Activated naive CD4-positive, alpha-beta T cell treated with anti-CD3 and anti-CD28 coated beads, Interleukin-2, amount 50 U/mL, for 24 hours (primary cell): ENCODE measurements around the gene KRTAP5-11.
"Not testable (repeated sequence)": the region's sequence is repeated elsewhere in the genome, so short reads cannot be mapped to it uniquely, and the experiment has no call there.

Source experiments
- H3K27ac Mint-ChIP-seq: one replicate; pipeline ENCODE4 v1.8.0; 2021; ENCODE audit warnings: mild to moderate bottlenecking, mixed read lengths
- H3K27me3 Mint-ChIP-seq: one replicate; pipeline ENCODE4 v1.8.0; 2021; ENCODE audit warnings: mixed read lengths
- H3K36me3 Mint-ChIP-seq: one replicate; pipeline ENCODE4 v1.8.0; 2021; ENCODE audit warnings: mixed read lengths
- H3K4me1 Mint-ChIP-seq: one replicate; pipeline ENCODE4 v1.8.0; 2021; ENCODE audit warnings: mixed read lengths
- H3K4me3 Mint-ChIP-seq: one replicate; pipeline ENCODE4 v1.8.0; 2021; ENCODE audit warnings: mild to moderate bottlenecking, mixed read lengths
- H3K9me3 Mint-ChIP-seq: one replicate; pipeline ENCODE4 v1.8.0; 2021; ENCODE audit warnings: mixed read lengths

KRTAP5-11 gene

GRCh38 chr11:71589546-71589920 is 6.9 kb upstream of the KRTAP5-11 start:
- H3K36me3 Mint-ChIP-seq, H3K4me3 Mint-ChIP-seq, H3K9me3 Mint-ChIP-seq, H3K4me1 Mint-ChIP-seq, H3K27me3 Mint-ChIP-seq, H3K27ac Mint-ChIP-seq: not testable (repeated sequence)

DNA sequence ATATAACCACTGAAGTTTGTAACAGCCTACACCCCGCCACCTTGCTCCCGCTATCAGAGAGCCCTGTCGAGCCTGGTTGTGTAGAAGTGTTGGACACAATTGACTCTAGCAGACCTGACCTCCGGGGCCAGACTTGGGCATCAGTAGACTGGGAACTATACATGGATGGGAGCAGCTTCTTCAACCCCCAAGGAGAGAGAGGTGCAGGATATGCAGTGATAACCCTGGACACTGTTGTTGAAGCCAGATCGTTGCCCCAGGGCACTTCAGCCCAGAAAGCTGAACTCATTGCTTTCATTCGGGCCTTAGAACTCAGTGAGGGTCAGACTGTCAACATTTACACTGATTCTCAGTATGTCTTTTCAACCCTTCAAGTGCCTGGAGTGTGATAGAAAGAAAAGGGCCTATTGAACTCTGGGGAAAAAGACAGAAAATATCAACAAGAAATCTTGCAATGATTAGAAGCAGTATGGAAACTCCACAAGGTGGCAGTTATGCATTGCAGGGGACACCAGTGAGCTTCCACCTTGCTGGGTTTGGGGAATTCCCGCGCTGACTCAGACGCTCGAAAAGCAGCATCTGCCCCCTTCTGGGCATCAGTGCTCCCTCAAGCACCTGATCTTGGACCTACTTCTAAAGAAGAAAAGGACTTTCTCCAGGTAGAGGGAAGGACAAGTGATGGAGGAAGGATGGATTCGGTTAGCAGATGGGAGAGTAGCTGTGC is 6.3 kb upstream of the KRTAP5-11 start:
- not testable (repeated sequence) for H3K36me3 Mint-ChIP-seq, H3K27ac Mint-ChIP-seq, H3K27me3 Mint-ChIP-seq, H3K4me3 Mint-ChIP-seq, H3K9me3 Mint-ChIP-seq, H3K4me1 Mint-ChIP-seq

DNA sequence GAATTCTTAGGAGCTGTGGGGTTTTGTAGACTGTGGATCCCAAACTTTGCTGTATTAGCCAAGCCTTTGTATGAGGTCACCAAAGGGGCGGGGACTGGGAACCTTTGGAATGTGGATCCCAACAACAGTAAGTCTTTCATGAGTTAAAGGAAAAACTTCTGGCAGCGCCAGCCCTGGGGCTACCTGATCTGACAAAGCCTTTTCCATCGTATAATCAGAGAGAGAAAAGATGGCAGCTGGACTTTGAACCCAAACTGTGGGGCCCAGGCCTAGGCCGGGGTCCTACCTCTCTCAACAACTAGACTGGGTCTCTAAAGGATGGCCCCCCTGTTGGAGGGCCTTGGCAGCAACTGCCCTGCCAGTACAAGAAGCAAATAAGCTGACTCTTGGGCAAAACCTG is 5.6 kb upstream of the KRTAP5-11 start:
- not testable (repeated sequence) for H3K4me3 Mint-ChIP-seq, H3K27ac Mint-ChIP-seq, H3K9me3 Mint-ChIP-seq, H3K27me3 Mint-ChIP-seq, H3K4me1 Mint-ChIP-seq, H3K36me3 Mint-ChIP-seq

GRCh38 chr11:71585673-71586072 is 3.0 kb upstream of the KRTAP5-11 start:
- H3K27me3 Mint-ChIP-seq, result peaks cover 14% of the 10 kb centered on the region
- H3K36me3 Mint-ChIP-seq, H3K4me3 Mint-ChIP-seq, H3K4me1 Mint-ChIP-seq, H3K27ac Mint-ChIP-seq, H3K9me3 Mint-ChIP-seq: not testable (repeated sequence)

DNA sequence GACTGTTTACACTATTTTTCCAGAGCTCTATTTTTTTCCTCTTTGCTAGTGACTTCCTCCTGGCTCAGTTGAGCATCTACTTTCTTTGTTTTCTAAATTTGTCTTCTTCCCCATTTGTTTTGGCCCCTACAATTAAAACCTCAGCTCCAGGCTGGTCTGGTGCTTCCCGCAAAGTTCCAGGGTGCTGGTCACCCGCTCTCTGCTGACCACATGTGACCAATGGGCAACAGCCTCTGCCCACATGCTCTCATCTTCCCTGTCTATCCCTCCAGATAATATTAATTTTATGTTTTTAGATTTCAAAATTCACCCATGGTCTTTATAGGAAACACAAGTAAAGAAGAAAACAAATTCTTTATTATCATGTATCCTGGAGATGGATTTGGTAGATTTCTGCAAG is 294 bp upstream of the KRTAP5-11 start:
- not testable (repeated sequence) for H3K4me1 Mint-ChIP-seq, H3K27ac Mint-ChIP-seq, H3K36me3 Mint-ChIP-seq, H3K4me3 Mint-ChIP-seq, H3K9me3 Mint-ChIP-seq
- peaks cover 15% of the 10 kb centered on the region for H3K27me3 Mint-ChIP-seq

DNA sequence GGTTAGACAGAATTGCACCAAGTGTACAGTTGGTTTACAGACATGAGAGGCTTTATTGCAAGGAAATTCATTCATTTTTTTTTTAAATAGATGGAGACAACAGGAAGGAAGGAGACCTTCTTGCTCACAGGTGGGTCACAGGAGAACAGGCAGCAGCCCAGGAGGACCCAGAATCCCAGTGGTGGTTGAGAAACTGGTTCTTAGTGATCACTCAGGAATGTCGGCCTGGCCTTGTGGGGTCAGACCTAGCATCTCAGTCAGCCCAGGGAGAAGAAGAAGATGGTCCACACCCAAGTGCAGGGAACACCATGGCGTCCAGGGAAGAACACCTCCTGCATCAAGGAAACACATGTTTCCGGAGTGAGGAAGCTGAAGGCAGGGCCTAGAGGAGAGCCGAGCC is 849 bp downstream of the KRTAP5-11 start:
- no peak overlapping the region for H3K4me3 Mint-ChIP-seq
- H3K4me1 Mint-ChIP-seq, result peaks cover 3% of the 10 kb centered on the region
- H3K36me3 Mint-ChIP-seq, result no peaks in the 10 kb centered on the region
- no peak overlapping the region for H3K27ac Mint-ChIP-seq
- H3K9me3 Mint-ChIP-seq, result no peaks in the 10 kb centered on the region
- H3K27me3 Mint-ChIP-seq, result peaks cover 15% of the 10 kb centered on the region

DNA sequence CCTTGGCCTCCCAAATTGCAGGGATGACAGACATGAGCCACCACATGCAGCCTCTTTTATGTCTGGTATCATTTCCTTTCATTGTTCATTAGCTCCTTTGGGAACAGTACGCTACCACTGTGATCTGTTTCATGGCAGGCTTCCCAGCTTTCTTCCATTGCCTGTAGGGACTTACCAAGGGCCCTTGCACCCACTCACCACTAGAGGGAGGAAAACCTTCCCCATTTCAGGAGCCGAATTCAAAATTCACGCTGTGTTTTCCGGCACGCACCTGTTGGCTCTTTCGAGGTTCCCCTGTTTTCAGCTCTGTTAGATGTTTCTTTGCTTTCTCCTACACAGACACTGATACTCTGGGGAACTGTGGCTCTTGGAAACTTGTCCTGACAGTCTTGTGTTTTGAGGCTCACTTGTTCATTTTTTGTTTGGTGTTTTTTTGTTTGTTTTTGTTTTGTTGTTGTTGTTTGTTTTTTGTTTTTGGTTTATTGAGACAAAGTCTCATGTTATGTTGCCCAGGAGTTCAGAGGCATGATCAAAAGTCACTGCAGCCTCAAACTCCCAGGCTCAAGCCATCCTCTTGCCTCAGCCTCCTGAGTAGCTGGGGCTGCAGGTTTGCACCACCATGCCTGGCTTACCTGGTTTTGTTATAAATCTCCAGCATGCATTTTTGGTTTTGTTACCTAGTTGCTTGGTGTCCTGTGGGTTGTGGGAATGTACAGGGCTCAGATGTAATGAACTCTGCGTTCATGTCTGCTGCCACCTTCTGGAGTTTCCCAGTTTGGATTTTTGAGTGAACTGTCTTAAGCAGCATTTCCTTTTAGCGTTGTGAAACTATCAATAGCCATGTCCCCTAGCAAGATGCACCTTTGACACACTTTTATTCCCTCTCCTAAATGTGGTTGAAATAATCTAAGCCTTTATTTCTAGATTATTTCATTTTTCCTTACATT is 2.3 kb downstream of the KRTAP5-11 start:
- Mint-ChIP-seq H3K36me3 (no peaks in the 10 kb centered on the region), H3K4me1 (peaks cover 3% of the 10 kb centered on the region), H3K27ac (no peak overlapping the region), H3K9me3 (no peaks in the 10 kb centered on the region), H3K4me3 (no peak overlapping the region), H3K27me3 (peaks cover 15% of the 10 kb centered on the region)

- H3K27ac Mint-ChIP-seq, H3K4me3 Mint-ChIP-seq, H3K4me1 Mint-ChIP-seq: not testable (repeated sequence)
These were observed 3.2 kb downstream of the KRTAP5-11 start for GRCh38 chr11:71579513-71579912.

DNA sequence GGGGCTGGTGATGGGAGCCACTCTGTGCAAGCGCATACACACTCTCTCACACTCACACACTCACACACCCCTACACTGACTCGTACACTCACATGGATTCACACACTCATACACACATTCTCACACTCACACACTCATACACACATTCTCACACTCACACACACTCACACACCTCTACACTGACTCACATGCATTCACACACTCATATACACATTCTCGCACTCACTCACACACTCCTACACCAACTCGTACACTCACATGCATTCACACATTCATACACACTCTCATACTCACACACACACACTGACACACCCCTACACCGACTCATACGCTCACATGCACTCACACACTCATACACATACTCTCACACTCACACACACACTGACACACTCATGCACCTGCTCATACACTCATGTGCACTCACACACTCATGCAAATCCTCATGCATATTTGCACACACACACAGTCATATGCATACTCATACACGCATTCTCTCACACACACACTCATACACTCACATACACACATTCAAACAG is 5.1 kb downstream of the KRTAP5-11 start:
- H3K27me3 Mint-ChIP-seq, result peaks cover 7% of the 10 kb centered on the region
- no peaks in the 10 kb centered on the region for H3K36me3 Mint-ChIP-seq
- no peaks in the 10 kb centered on the region for H3K9me3 Mint-ChIP-seq
- no peak overlapping the region for H3K4me3 Mint-ChIP-seq
- peaks cover 3% of the 10 kb centered on the region for H3K4me1 Mint-ChIP-seq
- H3K27ac Mint-ChIP-seq, result no peak overlapping the region

More at GRCh38 chr11:71579513-71579912, 3.2 kb downstream of the KRTAP5-11 start:
- not testable (repeated sequence) for H3K27me3 Mint-ChIP-seq, H3K9me3 Mint-ChIP-seq, H3K36me3 Mint-ChIP-seq

GRCh38 chr11:71576688-71577465 is 5.8 kb downstream of the KRTAP5-11 start:
- H3K36me3 Mint-ChIP-seq, H3K27me3 Mint-ChIP-seq, H3K9me3 Mint-ChIP-seq, H3K4me1 Mint-ChIP-seq, H3K27ac Mint-ChIP-seq, H3K4me3 Mint-ChIP-seq: not testable (repeated sequence)

DNA sequence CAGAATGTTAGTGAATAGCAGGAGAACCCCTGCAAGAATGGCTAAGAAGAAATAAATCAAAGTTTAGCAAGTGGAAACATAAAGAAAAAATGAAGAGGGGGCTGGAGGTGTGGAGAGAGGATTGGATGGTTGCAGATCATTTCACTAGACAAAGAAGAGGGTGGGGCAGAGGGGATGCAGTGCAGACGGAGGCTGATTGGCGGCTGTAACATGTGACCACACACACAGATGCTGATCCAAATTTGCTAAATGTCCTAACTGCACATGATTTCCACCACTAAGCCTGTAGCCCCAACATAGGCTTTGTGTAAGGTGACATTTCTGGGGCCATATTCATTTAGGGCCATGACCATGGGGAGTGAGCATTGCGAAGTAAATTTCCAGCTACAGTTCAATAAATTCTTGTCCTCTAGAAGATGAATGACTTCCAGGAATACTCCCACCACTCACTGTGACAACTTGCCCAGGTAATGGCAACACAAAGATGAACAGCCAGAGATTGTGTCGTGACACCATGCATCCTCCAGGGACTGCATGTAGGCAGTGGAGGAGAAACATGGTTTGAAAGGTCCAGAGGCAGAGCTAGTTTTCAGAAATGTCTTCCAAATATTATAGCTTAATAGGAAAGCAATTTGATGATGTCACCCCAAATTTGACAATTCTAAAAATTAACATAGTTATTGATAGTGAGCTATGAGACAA is 6.8 kb downstream of the KRTAP5-11 start:
- Mint-ChIP-seq H3K27me3 (peaks cover 3% of the 10 kb centered on the region), H3K36me3 (no peaks in the 10 kb centered on the region), H3K9me3 (no peaks in the 10 kb centered on the region), H3K4me1 (peaks cover 3% of the 10 kb centered on the region), H3K27ac (no peak overlapping the region), H3K4me3 (no peak overlapping the region)

- H3K36me3 Mint-ChIP-seq, result no peaks in the 10 kb centered on the region
- no peaks in the 10 kb centered on the region for H3K4me1 Mint-ChIP-seq
- no peaks in the 10 kb centered on the region for H3K9me3 Mint-ChIP-seq
- peaks cover 5% of the 10 kb centered on the region for H3K27me3 Mint-ChIP-seq
- H3K4me3 Mint-ChIP-seq, result no peak overlapping the region
- H3K27ac Mint-ChIP-seq, result no peak overlapping the region
These were observed 8.3 kb downstream of the KRTAP5-11 start for GRCh38 chr11:71574418-71574817.

DNA sequence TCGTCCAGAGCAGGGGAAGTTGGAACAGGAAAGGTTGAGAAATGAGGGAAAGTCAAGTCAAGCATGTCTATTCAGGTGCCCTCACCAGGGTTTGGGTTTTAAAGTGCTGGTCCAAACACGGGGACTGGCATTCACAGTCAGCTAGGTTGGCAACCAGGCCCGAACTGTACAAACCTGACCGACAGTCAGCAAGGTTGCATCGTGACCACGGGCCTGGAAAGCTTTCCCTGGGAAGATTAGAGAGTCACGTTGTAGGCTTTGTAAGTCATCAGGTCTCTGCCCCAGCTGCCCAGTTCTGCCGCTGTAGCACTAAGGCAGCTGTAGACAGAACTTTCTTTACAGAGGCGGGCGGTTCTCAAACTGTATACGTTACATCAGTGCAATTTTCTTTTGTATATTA is 9.9 kb downstream of the KRTAP5-11 start:
- no peaks in the 10 kb centered on the region for H3K36me3 Mint-ChIP-seq
- peaks cover 4% of the 10 kb centered on the region for H3K27me3 Mint-ChIP-seq
- H3K4me3 Mint-ChIP-seq, result no peak overlapping the region
- H3K9me3 Mint-ChIP-seq, result no peaks in the 10 kb centered on the region
- H3K4me1 Mint-ChIP-seq, result no peaks in the 10 kb centered on the region
- no peak overlapping the region for H3K27ac Mint-ChIP-seq

GRCh38 chr11:71571101-71571850 is 11.4 kb downstream of the KRTAP5-11 start:
- not testable (repeated sequence) for H3K4me1 Mint-ChIP-seq, H3K27me3 Mint-ChIP-seq, H3K4me3 Mint-ChIP-seq, H3K9me3 Mint-ChIP-seq, H3K27ac Mint-ChIP-seq, H3K36me3 Mint-ChIP-seq
